Left lung (tissue), 10 donors: ENCODE data around the gene SLC5A9. TPM values are rescaled to one million over a fixed set of nuclear protein-coding genes. Genes with fewer than 3 reads are reported as not detected.

Experiments
- ATAC-seq: fragments of 200-7000 bp; cut with Tn5 transposase; one replicate; pipeline ENCODE4 v1.9.1; 2020; ENCODE audit warnings: moderate library complexity
- DNase-seq, 4 donors: peaks; one replicate each; pipeline ENCODE4 v3.0.0-alpha.2; 2013 to 2020
- H3K27ac ChIP-seq, 2 donors: fragments of 200-600 bp; sonication (generic) in 1 of 2; one replicate each; pipeline versions ENCODE4 v1.5.0 to v1.8.0; 2020 to 2021
- H3K27me3 ChIP-seq, 2 donors: fragments of 200-600 bp; sonication (generic) in 1 of 2; one replicate each; pipeline versions ENCODE4 v1.5.0 to v1.8.0; 2020 to 2021
- H3K36me3 ChIP-seq, 2 donors: fragments of 200-600 bp; sonication (generic) in 1 of 2; one replicate each; pipeline versions ENCODE4 v1.5.0 to v1.8.0; 2020 to 2021
- H3K4me1 ChIP-seq, 2 donors: fragments of 200-600 bp; one replicate each; pipeline ENCODE4 v1.8.0; 2021
- H3K4me3 ChIP-seq, 2 donors: fragments of 200-600 bp; sonication (generic) in 1 of 2; one replicate each; pipeline versions ENCODE4 v1.5.0 to v1.8.0; 2020 to 2021; ENCODE audit warnings: mild to moderate bottlenecking in 1 of 2
- H3K9me3 ChIP-seq, 2 donors: fragments of 200-600 bp; sonication (generic) in 1 of 2; one replicate each; pipeline versions ENCODE4 v1.5.0 to v1.8.0; 2020 to 2021
- CTCF ChIP-seq, 2 donors: fragments of 200-600 bp; sonication (generic) in 1 of 2; IDR thresholded peaks; one replicate each; pipeline versions ENCODE4 v1.5.0 to v1.8.0; 2021; ENCODE audit warnings: antibody characterized with exemption in 2 of 2
- intact Hi-C, 2 donors: fragments of 100-400 bp; cut with DNase I; formaldehyde crosslinking; loops; one replicate each; pipeline versions ENCODE4 v1.11.2 to v1.14.2; 2022
- polyA plus RNA-seq, 6 donors: library from polyadenylated mRNA; unstranded; fragments of 120-200 nt; gene quantifications; one replicate each; pipeline ENCODE4 v1.2.1, GENCODE V29; 2013; ENCODE audit not compliant: insufficient read length in 6 of 6
- total RNA-seq, 2 donors: library from RNA; stranded (reverse); fragmentation: NEBNext Ultra II Directional; extraction: Animal tissue kit (Norgen Biotek cat#: 25700); gene quantifications; one replicate each; pipeline ENCODE4 v1.2.1, GENCODE V29; 2021
- donor health status: DM: no; HTN: yes; CAD: no.
- donor health status: DM: no; HTN: no; CAD: no.

Gene SLC5A9
- total and polyA plus RNA-seq, 8 donors = 0.47 to 12.5 (median 6.5) TPM

DNA sequence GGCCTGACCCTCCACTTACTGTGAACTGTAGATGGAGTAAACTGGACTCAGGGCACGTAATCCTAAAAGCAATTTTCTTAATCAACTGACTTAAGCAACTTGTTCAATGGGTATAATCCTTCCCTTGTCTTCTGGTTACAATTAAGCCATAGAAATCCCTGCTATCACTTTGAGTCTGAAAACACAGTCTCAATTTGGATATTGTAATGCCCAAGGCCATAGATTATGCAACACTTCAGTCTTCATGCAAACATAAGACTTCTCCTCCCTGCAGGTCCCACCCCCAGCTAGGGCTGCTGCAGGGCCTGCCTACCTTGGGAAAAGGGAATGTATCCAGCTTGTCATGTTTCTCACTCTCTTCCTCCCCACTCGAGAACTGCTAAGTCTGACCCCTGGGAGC, 6.2 kb upstream of the SLC5A9 start:
- intact Hi-C loops = no loop called here
- no peak overlapping the region for H3K27ac ChIP-seq
- H3K36me3 ChIP-seq = no peaks in the 10 kb centered on the region
- no peaks in the 10 kb centered on the region for H3K4me1 ChIP-seq
- peak; percentile 31 for ATAC-seq
- no peaks in the 10 kb centered on the region for H3K9me3 ChIP-seq
- TF ChIP-seq CTCF (IDR thresholded peaks at IDR 0.05) = no peak
- no peak for DNase-seq
- H3K4me3 ChIP-seq = no peak overlapping the region
- no peaks in the 10 kb centered on the region for H3K27me3 ChIP-seq

DNA sequence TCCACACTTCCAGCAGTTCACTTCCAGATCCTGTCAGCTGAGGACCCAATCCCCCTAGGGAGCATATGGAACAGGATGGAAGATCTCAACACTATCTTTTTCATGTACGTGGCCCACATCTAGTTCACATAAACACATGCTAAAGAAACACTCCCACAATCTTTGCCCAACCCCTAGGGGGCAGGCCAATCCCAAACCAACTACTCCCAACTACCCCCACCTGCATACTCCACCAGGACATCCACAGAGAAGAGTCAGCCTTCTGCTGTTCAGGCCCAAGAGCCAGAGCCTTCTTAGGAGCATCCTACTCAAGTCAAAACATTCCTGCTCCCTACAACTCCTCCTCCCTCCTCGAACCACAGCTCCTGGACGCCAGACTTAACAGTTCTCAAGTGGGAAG, 5.6 kb upstream of the SLC5A9 start:
- ATAC-seq (no peak), DNase-seq (no peak)
- no peak overlapping the region for H3K27ac ChIP-seq
- no peak overlapping the region for H3K4me3 ChIP-seq
- intact Hi-C loops = no loop called here
- no peak for TF ChIP-seq CTCF (IDR thresholded peaks at IDR 0.05)
- no peaks in the 10 kb centered on the region for H3K4me1 ChIP-seq
- H3K9me3 ChIP-seq = no peaks in the 10 kb centered on the region
- no peaks in the 10 kb centered on the region for H3K27me3 ChIP-seq
- H3K36me3 ChIP-seq = no peaks in the 10 kb centered on the region

DNA sequence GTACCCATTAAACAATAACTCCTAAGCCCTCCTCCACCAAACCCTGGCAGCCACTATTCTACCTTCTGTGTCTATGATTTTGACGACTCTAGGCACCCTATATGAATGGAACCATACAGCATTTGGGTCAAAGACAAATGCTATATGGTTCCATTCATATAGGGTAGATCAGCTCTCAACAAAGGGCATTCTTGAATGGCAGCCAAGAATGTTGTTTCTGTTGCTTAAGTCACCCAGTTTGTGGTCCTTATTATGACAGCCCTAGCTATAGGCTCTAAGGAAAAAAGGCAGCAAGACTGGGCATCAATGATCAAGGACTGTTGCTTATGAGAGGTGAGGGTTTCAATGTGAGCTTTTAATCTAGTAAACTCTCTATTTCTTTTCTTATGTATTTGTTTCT, 4.7 kb upstream of the SLC5A9 start:
- H3K36me3 ChIP-seq = no peaks in the 10 kb centered on the region
- no peak overlapping the region for H3K27ac ChIP-seq
- no peak for ATAC-seq
- no peak overlapping the region for H3K4me3 ChIP-seq
- no peaks in the 10 kb centered on the region for H3K9me3 ChIP-seq
- no peak for DNase-seq
- H3K27me3 ChIP-seq = no peaks in the 10 kb centered on the region
- no peak for TF ChIP-seq CTCF (IDR thresholded peaks at IDR 0.05)
- no peaks in the 10 kb centered on the region for H3K4me1 ChIP-seq
- intact Hi-C loops = no loop called here

DNA sequence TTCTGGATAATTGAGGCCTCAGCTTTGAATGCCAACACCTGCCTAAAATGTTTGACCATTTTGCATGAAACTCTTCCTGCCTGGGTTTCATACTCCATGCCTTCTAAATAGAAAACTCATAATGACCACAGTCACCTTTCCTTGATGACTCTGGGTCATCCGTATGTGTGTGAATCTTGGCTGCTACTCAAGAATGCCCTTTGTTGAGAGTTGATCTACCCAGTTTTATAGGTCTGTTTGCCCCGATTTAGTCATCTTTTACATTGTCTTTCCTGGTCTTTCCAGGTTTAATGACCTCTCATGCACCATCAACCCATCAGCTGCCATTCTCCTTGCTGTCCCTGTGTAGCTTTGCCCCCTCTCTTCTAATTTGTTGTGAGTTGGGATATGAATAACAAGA, 2.7 kb upstream of the SLC5A9 start:
- Histone ChIP-seq H3K4me1 (no peaks in the 10 kb centered on the region), H3K9me3 (no peaks in the 10 kb centered on the region), H3K4me3 (no peak overlapping the region), H3K36me3 (no peaks in the 10 kb centered on the region), H3K27me3 (no peaks in the 10 kb centered on the region), H3K27ac (no peak overlapping the region)
- TF ChIP-seq CTCF (IDR thresholded peaks at IDR 0.05) = no peak
- intact Hi-C loops = no loop called here
- ATAC-seq (no peak), DNase-seq (no peak)

DNA sequence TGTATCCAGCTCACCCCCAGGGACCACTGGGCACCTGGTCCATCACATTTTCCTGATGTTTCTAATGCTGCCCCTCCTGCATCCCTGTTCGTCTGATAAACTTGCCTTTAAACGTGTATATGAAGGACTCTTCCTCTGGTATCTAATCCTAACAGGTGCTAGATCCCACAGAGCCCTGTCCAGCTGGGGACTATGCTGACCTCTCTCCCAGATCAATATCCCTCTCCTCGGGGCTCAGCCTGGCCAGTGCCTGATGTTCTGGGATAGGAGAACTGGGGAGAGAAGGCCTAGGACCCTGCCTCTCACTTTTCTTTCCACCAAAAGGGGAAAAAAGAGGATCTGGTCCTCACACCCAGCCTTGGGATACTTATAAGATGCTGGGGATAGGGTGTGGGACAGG, 1.4 kb upstream of the SLC5A9 start:
- DNase-seq (no peak), ATAC-seq (no peak)
- no peaks in the 10 kb centered on the region for H3K4me1 ChIP-seq
- intact Hi-C loops = no loop called here
- no peak for TF ChIP-seq CTCF (IDR thresholded peaks at IDR 0.05)
- no peak overlapping the region for H3K4me3 ChIP-seq
- no peaks in the 10 kb centered on the region for H3K36me3 ChIP-seq
- no peak overlapping the region for H3K27ac ChIP-seq
- no peaks in the 10 kb centered on the region for H3K27me3 ChIP-seq
- no peaks in the 10 kb centered on the region for H3K9me3 ChIP-seq
